Loucy (cell line): ENCODE data around the gene FGFR3.

Experiments used
- CTCF ChIP-seq: fragments of 200-600 bp; sonication (generic); conservative IDR thresholded peaks from 2 replicates; pipeline ENCODE4 v1.5.1; 2014; ENCODE audit warnings: mild to moderate bottlenecking, antibody characterized with exemption, low read length
- EZH2phosphoT487 ChIP-seq: fragments of 200-600 bp; IDR thresholded peaks from 2 replicates; pipeline ENCODE4 v1.6.1; 2018; ENCODE audit warnings: antibody characterized with exemption, mild to moderate bottlenecking, moderate library complexity, borderline replicate concordance

GRCh38 chr4:1784789-1785591 lies 8.1 kb upstream of the FGFR3 start:
- TF ChIP-seq CTCF (no peak), EZH2phosphoT487 (no peak)
